Measurements from ENCODE around the gene GSTA1. TPM values are rescaled to one million over a fixed set of nuclear protein-coding genes. Genes with fewer than 3 reads are reported as not detected.
"Not testable (repeated sequence)": the region's sequence is repeated elsewhere in the genome, so short reads cannot be mapped to it uniquely, and the experiment has no call there.

The GSTA1 gene
- total RNA-seq, 2 donors from 2014 or later = 33.2 to 54.1 TPM

- H3K4me1 ChIP-seq = peaks cover 11% of the 10 kb centered on the region
- 83 to 84% methylated on average over 5 of the region's 5 CpGs for WGBS, 2 donors
- intact Hi-C loops (cut with DNase I) = no loop called here
- H3K4me3 ChIP-seq = no peak within 1 kb of the TSS
- no peaks in the 10 kb centered on the region for H3K9me3 ChIP-seq
- H3K36me3 ChIP-seq (replicated peaks in 1 of 2; ENCODE audit: insufficient read depth in 1 of 2, low read depth in 2 of 2) = no peaks in the 10 kb centered on the region
- DNase-seq (no peak), ATAC-seq (no peak)
- TF ChIP-seq POLR2A (IDR thresholded peaks at IDR 0.05) (no peak), CTCF (IDR thresholded peaks at IDR 0.05) (no peak)
- no peaks in the 10 kb centered on the region for H3K27me3 ChIP-seq
- H3K27ac ChIP-seq = no peak within 1 kb of the TSS
Observed at GRCh38 chr6:52840763-52841585, 37.4 kb upstream of the GSTA1 start, which contains the start of gene GSTA5. GSTA5 (minus strand) TSS chr6:52840813.

GRCh38 chr6:52839124-52840055 is 35.8 kb upstream of the GSTA1 start:
- WGBS, 2 donors = 60 to 65% methylated on average over 18 to 20 of the region's 20 CpGs
- ATAC-seq (peak; percentile 94), DNase-seq (peak; percentile 68 to 72 (median 70))

GRCh38 chr6:52834481-52834880 is 30.9 kb upstream of the GSTA1 start:
- Histone ChIP-seq H3K27me3 (no peaks in the 10 kb centered on the region), H3K4me3 (no peak overlapping the region), H3K4me1 (peaks cover 3% of the 10 kb centered on the region), H3K36me3 (replicated peaks in 1 of 2; ENCODE audit: insufficient read depth in 1 of 2, low read depth in 2 of 2) (no peaks in the 10 kb centered on the region), H3K27ac (no peak overlapping the region), H3K9me3 (no peaks in the 10 kb centered on the region)
- 88 to 92% methylated on average over 1 of the region's 1 CpG for WGBS, 2 donors
- no peak for TF ChIP-seq POLR2A (IDR thresholded peaks at IDR 0.05)
- TF ChIP-seq CTCF (IDR thresholded peaks at IDR 0.05) = no peak
- no peak for DNase-seq
- no peak for ATAC-seq
- intact Hi-C loops (cut with DNase I) = no loop called here

More at GRCh38 chr6:52839124-52840055, 35.8 kb upstream of the GSTA1 start:
- Histone ChIP-seq H3K27me3 (no peaks in the 10 kb centered on the region), H3K4me1 (peaks cover 7% of the 10 kb centered on the region), H3K9me3 (no peaks in the 10 kb centered on the region), H3K4me3 (no peak overlapping the region), H3K36me3 (replicated peaks in 1 of 2; ENCODE audit: insufficient read depth in 1 of 2, low read depth in 2 of 2) (no peaks in the 10 kb centered on the region), H3K27ac (no peak overlapping the region)
- intact Hi-C loops (cut with DNase I) = no loop called here
- TF ChIP-seq POLR2A (IDR thresholded peaks at IDR 0.05) (no peak), CTCF (IDR thresholded peaks at IDR 0.05) (peak; percentile 40 to 65 (median 63))

- WGBS, 2 donors = 85 to 89% methylated on average over 4 of the region's 4 CpGs
- H3K27ac ChIP-seq; H3K4me3 ChIP-seq; intact Hi-C loops (cut with DNase I); DNase-seq; ATAC-seq; H3K36me3 ChIP-seq (replicated peaks in 1 of 2; ENCODE audit: insufficient read depth in 1 of 2, low read depth in 2 of 2); H3K9me3 ChIP-seq; H3K27me3 ChIP-seq: not testable (repeated sequence)
- peaks cover 24% of the 10 kb centered on the region for H3K4me1 ChIP-seq
Observed at GRCh38 chr6:52830869-52831268, 27.3 kb upstream of the GSTA1 start.

Data from body of pancreas (tissue), 4 donors.